Suprapubic skin (tissue), 4 donors: ENCODE measurements around the gene WDR6. TPM values are rescaled to one million over a fixed set of nuclear protein-coding genes. Genes with fewer than 3 reads are reported as not detected.
A peak's percentile ranks its signal among the peaks of the same experiment; 100 is the strongest.

Experiments used
- DNase-seq, 2 donors: peaks; one replicate each; pipeline ENCODE4 v3.0.0-alpha.2; 2019; ENCODE audit warnings: low spot score in 2 of 2
- H3K27ac ChIP-seq: fragments of 200-600 bp; sonication (generic); one replicate; pipeline ENCODE4 v1.5.1; 2019
- H3K27me3 ChIP-seq: fragments of 200-600 bp; sonication (generic); one replicate; pipeline ENCODE4 v1.5.1; 2019
- H3K36me3 ChIP-seq: fragments of 200-600 bp; sonication (generic); one replicate; pipeline ENCODE4 v1.5.1; 2019
- H3K4me1 ChIP-seq: fragments of 200-600 bp; sonication (generic); one replicate; pipeline ENCODE4 v1.5.1; 2019
- H3K4me3 ChIP-seq: fragments of 200-600 bp; sonication (generic); one replicate; pipeline ENCODE4 v1.5.1; 2019; ENCODE audit warnings: mild to moderate bottlenecking
- H3K9me3 ChIP-seq: fragments of 200-600 bp; sonication (generic); one replicate; pipeline ENCODE4 v1.5.1; 2019
- EP300 ChIP-seq: sonication (generic); formaldehyde crosslinking; IDR thresholded peaks from one replicate; pipeline ENCODE4 v1.6.1; 2017; ENCODE audit warnings: antibody characterized with exemption
- POLR2A ChIP-seq, 2 donors: fragments of 450-650 bp; IDR thresholded peaks; one replicate each; pipeline ENCODE4 v1.6.1; 2017; ENCODE audit warnings: antibody characterized with exemption in 2 of 2, mild to moderate bottlenecking in 2 of 2, moderate library complexity in 2 of 2
- POLR2AphosphoS5 ChIP-seq, 3 donors: sonication (generic); formaldehyde crosslinking; IDR thresholded peaks; one replicate each; pipeline ENCODE4 v1.6.1; 2017; ENCODE audit warnings: antibody characterized with exemption in 3 of 3
- WGBS: methylation state at CpG from one replicate; pipeline ENCODE4 v1.1.5; 2018; 5-methylcytosine and 5-hydroxymethylcytosine counted together
- total RNA-seq, 4 donors: library from RNA; depleted of rRNA; stranded (reverse); fragments of >200 nt; gene quantifications; one replicate each; pipeline ENCODE4 v1.1.0, GENCODE V29; 2016
- TF ChIP-seq, protein P1 (sequence below), 2 donors: fragments of 200-600 bp in 1 of 2; fragments of 450-650 bp in 1 of 2; sonication (generic) in 1 of 2; IDR thresholded peaks; one replicate each; pipeline ENCODE4 v1.5.1; 2016 to 2019; ENCODE audit warnings: antibody characterized with exemption in 2 of 2, mild to moderate bottlenecking in 1 of 2, moderate library complexity in 1 of 2

WDR6 gene
- total RNA-seq, 4 donors from 2014 or later = 49.1 to 105 (median 55.5) TPM

DNA sequence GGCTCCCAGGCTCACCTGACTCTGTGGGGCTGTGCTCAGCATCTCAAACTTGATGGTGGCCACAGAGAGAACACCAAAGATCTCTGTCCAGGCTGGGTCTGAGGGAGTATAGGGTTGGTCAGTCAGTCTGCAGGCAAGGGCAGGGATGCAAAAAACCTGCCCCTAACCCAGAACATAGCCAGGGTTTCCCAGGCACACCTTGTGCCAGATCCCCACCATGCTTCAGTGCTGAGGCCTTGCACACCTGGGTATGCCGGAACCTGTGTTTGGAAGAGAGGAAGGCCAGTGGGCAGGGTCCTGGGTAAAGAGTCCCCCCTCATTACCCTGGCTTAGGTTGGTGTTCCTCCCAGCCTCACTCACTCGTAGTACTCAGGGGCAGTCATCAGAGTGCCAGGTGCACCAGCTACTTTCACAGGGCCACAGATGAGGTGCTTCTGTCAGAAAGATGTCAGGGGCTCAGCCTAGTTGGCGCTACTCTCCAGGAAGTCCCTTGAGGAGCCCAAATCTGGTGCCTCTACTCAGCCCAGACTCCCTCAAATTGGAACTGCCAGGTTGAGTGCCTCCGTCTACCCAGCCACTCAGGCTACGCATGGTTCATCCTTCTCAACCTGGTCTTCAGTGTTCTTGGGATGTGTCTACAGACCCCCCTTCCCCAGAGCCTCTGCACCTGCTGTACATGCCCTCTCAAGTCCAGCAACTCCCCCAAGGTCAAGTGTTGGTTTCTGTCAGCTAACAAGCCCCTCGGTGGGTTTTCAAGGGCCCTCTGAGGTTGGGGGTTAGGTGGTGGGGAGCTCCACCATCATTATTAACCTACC is 9.4 kb downstream of the WDR6 start:
- Histone ChIP-seq H3K9me3 (no peaks in the 10 kb centered on the region), H3K4me3 (no peak overlapping the region), H3K4me1 (peaks cover 45% of the 10 kb centered on the region), H3K36me3 (peaks cover 43% of the 10 kb centered on the region), H3K27me3 (no peaks in the 10 kb centered on the region), H3K27ac (no peak overlapping the region)
- 93% methylated on average over 6 of the region's 6 CpGs for WGBS
- no peak for DNase-seq
- TF ChIP-seq EP300 (no peak), POLR2A (IDR thresholded peaks at IDR 0.05) (no peak), POLR2AphosphoS5 (IDR thresholded peaks at IDR 0.05) (no peak)
- TF ChIP-seq, protein P1, sequence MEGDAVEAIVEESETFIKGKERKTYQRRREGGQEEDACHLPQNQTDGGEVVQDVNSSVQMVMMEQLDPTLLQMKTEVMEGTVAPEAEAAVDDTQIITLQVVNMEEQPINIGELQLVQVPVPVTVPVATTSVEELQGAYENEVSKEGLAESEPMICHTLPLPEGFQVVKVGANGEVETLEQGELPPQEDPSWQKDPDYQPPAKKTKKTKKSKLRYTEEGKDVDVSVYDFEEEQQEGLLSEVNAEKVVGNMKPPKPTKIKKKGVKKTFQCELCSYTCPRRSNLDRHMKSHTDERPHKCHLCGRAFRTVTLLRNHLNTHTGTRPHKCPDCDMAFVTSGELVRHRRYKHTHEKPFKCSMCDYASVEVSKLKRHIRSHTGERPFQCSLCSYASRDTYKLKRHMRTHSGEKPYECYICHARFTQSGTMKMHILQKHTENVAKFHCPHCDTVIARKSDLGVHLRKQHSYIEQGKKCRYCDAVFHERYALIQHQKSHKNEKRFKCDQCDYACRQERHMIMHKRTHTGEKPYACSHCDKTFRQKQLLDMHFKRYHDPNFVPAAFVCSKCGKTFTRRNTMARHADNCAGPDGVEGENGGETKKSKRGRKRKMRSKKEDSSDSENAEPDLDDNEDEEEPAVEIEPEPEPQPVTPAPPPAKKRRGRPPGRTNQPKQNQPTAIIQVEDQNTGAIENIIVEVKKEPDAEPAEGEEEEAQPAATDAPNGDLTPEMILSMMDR (IDR thresholded peaks at IDR 0.05) = no peak

DNA sequence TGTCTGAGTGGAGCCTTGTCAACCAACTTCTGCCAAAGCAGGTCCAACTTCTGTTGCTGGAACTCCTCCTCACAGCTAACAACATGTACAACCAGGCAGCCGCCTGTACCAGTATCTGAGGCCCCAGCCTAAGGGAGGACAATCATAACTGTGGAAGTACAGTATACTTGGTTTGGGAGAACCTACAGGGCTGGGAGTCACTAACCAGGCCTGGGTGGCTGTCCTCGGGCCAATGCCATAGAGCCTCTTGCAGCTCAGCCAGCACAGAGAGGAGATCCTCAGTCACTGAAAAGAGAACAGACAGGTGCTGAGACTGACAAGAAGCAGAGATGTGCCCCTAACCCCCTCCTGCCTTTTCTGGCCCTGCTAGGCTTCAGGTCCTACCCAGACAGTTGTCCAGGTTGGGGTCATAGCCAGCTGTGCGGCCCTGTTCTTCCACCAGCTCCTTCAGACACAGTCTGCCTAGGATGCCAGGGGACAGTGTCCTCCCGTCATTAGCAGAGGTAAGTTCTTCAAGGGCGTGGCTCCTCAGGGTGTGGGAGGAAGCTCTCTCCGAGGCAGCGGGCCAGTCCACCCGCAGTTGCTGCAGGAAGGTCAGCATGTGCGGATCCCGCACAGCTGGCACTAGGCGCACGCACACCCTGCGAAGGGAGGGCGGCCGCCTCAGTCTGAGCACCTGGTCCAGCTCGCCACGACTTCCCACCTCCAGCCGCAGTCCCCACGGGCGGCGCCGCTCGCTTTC is 10.2 kb downstream of the WDR6 start:
- H3K27me3 ChIP-seq = no peaks in the 10 kb centered on the region
- TF ChIP-seq POLR2AphosphoS5 (IDR thresholded peaks at IDR 0.05) = peak in 1 of 3 donors; percentile 33
- TF ChIP-seq, protein P1 (IDR thresholded peaks at IDR 0.05) = no peak
- H3K4me1 ChIP-seq = peaks cover 41% of the 10 kb centered on the region
- H3K36me3 ChIP-seq = peaks cover 35% of the 10 kb centered on the region
- peak overlapping the region; percentile 83 for H3K27ac ChIP-seq
- DNase-seq = peak in 1 of 2 donors; percentile 73
- no peaks in the 10 kb centered on the region for H3K9me3 ChIP-seq
- 73% methylated on average over 2 of the region's 23 CpGs for WGBS
- H3K4me3 ChIP-seq = peak overlapping the region; percentile 90

DNA sequence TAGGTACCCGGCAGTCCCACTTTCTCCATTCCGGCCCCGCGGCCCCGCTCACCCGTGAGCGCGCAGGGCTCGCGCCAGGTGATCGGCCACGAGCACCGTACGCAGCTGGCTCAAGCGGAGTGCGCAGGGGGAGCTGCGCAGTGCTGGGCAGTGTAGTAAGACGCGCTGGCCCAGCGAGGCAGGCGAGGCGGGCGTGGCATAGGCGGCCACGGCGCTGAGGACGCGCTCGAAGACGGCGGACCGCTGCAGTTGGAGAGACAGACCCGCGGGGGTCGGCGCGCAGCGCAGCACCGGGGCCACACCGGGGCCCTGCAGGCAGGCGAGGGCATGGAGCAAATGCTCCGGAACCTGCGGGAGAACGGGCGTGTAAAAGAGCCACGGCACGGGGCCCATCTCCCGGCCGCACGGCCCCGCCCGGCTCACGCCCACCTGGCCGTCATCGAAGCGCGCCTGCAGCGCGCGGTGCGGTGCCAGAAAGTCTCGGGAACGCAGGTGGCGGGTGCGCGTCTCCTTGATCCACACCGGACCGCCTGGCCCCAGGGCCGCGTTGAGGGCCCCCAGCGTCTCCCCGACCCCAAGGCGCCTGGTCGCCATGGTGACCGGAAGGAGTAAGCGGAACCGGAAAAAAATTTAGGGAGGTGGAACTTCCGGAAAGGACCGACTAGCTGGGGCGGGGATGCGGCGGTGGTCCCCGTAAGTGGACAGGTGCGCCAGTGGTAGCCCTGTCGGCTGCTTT is 10.9 kb downstream of the WDR6 start, which contains the start of gene DALRD3:
Gene DALRD3 (minus strand): TSS at position 610 of the 736 bp plus-strand sequence. CDS start 16 bp downstream, at position 594.
- WGBS = 2% methylated on average over 16 of the region's 85 CpGs
- Histone ChIP-seq H3K27ac (peak within 1 kb of the TSS; percentile 83), H3K27me3 (no peaks in the 10 kb centered on the region), H3K36me3 (peaks cover 31% of the 10 kb centered on the region), H3K4me1 (peaks cover 41% of the 10 kb centered on the region), H3K4me3 (peak within 1 kb of the TSS; percentile 90), H3K9me3 (no peaks in the 10 kb centered on the region)
- peak; percentile 82 to 84 for DNase-seq
- TF ChIP-seq, protein P1 (IDR thresholded peaks at IDR 0.05) = no peak
- peak in 2 of 3 donors; percentile 36 to 40 for TF ChIP-seq POLR2AphosphoS5 (IDR thresholded peaks at IDR 0.05)
- peak in 1 of 2 donors; percentile 30 for TF ChIP-seq POLR2A (IDR thresholded peaks at IDR 0.05)

DNA sequence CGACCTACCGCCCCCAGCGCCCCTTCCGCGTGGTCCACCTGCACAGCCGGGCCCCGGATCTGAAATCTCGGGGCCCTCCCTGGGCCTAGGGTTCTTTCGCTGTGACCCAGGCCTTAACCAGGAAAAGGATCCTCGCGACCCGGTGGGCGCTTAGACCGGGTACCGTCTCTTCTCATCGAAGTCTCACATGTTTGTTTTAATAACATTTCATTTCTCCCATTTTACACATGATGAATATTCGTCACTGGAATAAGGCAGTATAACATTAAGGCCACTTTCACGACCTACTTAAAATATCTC is 11.5 kb downstream of the WDR6 start:
- H3K4me3 ChIP-seq = peak overlapping the region; percentile 90
- WGBS = under 1% methylated on average over 18 of the region's 18 CpGs
- TF ChIP-seq EP300 (no peak), POLR2A (IDR thresholded peaks at IDR 0.05) (no peak), POLR2AphosphoS5 (IDR thresholded peaks at IDR 0.05) (no peak)
- TF ChIP-seq, protein P1 (IDR thresholded peaks at IDR 0.05) = no peak

More for the DNA sequence above, 11.5 kb downstream of the WDR6 start:
- peaks cover 35% of the 10 kb centered on the region for H3K36me3 ChIP-seq
- no peaks in the 10 kb centered on the region for H3K9me3 ChIP-seq
- no peaks in the 10 kb centered on the region for H3K27me3 ChIP-seq
- peaks cover 43% of the 10 kb centered on the region for H3K4me1 ChIP-seq
- no peak for DNase-seq
- H3K27ac ChIP-seq = peak overlapping the region; percentile 83
